OCI-LY7 (cell line): ENCODE results near the gene SIRPG. TPM values are rescaled to one million over a fixed set of nuclear protein-coding genes. Genes with fewer than 3 reads are reported as not detected.

Experiments
- BruUV-seq: library from RNA; stranded (reverse); fragments of 400-500 nt; replicated peaks from 2 replicates; lab custom pipeline; 2021; lab: Mats Ljungman, UMichigan
- CTCF ChIA-PET: fragments of 300-600 bp; sonication (Branson Sonifier 250); formaldehyde crosslinking; loops from one replicate; lab custom pipeline; 2022; ENCODE audit warnings: antibody characterized with exemption; ENCODE audit not compliant: unreplicated experiment; lab: Charles Lee
- POLR2A ChIA-PET: fragments of 300-600 bp; sonication (Branson Sonifier 250); formaldehyde crosslinking; loops from one replicate; lab custom pipeline; 2022; ENCODE audit warnings: antibody characterized with exemption; lab: Charles Lee
- DNase-seq: peaks from one replicate; pipeline ENCODE4 v3.0.0-alpha.2; 2015; ENCODE audit warnings: low spot score
- H2AFZ ChIP-seq: fragments of 200-600 bp; sonication (generic), shearing (Covaris generic); 2 replicates; pipeline ENCODE4 v1.6.1; 2014; ENCODE audit warnings: mild to moderate bottlenecking, antibody characterized with exemption, low read length, moderate library complexity
- H3K27ac ChIP-seq: fragments of 200-600 bp; sonication (generic); 2 replicates; pipeline ENCODE4 v1.5.1; 2014; ENCODE audit warnings: mixed run types, low read depth, mild to moderate bottlenecking, moderate library complexity, low read length, inconsistent platforms; ENCODE audit not compliant: poor library complexity, severe bottlenecking
- H3K36me3 ChIP-seq: fragments of 200-600 bp; sonication (generic); 2 replicates; pipeline ENCODE4 v1.6.1; 2014; ENCODE audit warnings: mild to moderate bottlenecking, antibody characterized with exemption, low read length, moderate library complexity, mixed read lengths; ENCODE audit not compliant: insufficient read depth
- H3K4me1 ChIP-seq: fragments of 200-600 bp; sonication (generic); 2 replicates; pipeline ENCODE4 v1.5.1; 2014; ENCODE audit warnings: mild to moderate bottlenecking, low read length; ENCODE audit not compliant: insufficient read depth, poor library complexity, severe bottlenecking
- H3K4me2 ChIP-seq: fragments of 200-600 bp; sonication (generic); 2 replicates; pipeline ENCODE4 v1.6.1; 2014; ENCODE audit warnings: mild to moderate bottlenecking, low read length
- H3K4me3 ChIP-seq: fragments of 200-600 bp; sonication (generic); 2 replicates; pipeline ENCODE4 v1.5.1; 2014; ENCODE audit warnings: mild to moderate bottlenecking, low read depth, low read length; ENCODE audit not compliant: poor library complexity, severe bottlenecking
- H3K79me2 ChIP-seq: fragments of 200-600 bp; sonication (generic); 2 replicates; pipeline ENCODE4 v1.6.1; 2016; ENCODE audit warnings: low read depth, mild to moderate bottlenecking, low read length, moderate library complexity, mixed read lengths; ENCODE audit not compliant: insufficient read depth
- H3K9me2 ChIP-seq: fragments of 200-600 bp; sonication (generic); 2 replicates; pipeline ENCODE4 v1.6.1; 2016; ENCODE audit warnings: mild to moderate bottlenecking, low read length, mixed read lengths; ENCODE audit not compliant: insufficient read depth
- H3K9me3 ChIP-seq: fragments of 200-600 bp; sonication (generic); 2 replicates; pipeline ENCODE4 v1.6.1; 2014; ENCODE audit warnings: mild to moderate bottlenecking, mixed run types, low read length, mixed read lengths
- H4K20me1 ChIP-seq: fragments of 200-600 bp; sonication (generic); 2 replicates; pipeline ENCODE4 v1.6.1; 2014; ENCODE audit warnings: mild to moderate bottlenecking, antibody characterized with exemption, low read length, moderate library complexity, mixed read lengths; ENCODE audit not compliant: insufficient read depth
- EZH2phosphoT487 ChIP-seq: fragments of 200-600 bp; sonication (generic); IDR thresholded peaks from 2 replicates; pipeline ENCODE4 v1.6.1; 2018; ENCODE audit warnings: low read depth, borderline replicate concordance, mild to moderate bottlenecking, mixed run types, antibody characterized with exemption, low read length, moderate library complexity, mixed read lengths
- intact Hi-C: fragments of 100-400 bp; cut with micrococcal nuclease; formaldehyde crosslinking; loops from one replicate; pipeline ENCODE4 v1.10.0; 2022; ENCODE audit not compliant: unreplicated experiment
- total RNA-seq, 2 experiments: library from RNA; depleted of rRNA in 1 of 2; stranded (reverse); fragments of >200 nt in 1 of 2; shearing (Covaris generic) in 1 of 2; gene quantifications; 2 replicates each; pipeline ENCODE4 v1.2.3, GENCODE V29; 2014 to 2022
- TF ChIP-seq, protein P1 (sequence below): fragments of 200-600 bp; sonication (generic); conservative IDR thresholded peaks from 2 replicates; pipeline ENCODE4 v1.5.1; 2014; ENCODE audit warnings: mild to moderate bottlenecking, antibody characterized with exemption, low read length, moderate library complexity, mixed read lengths

The SIRPG gene
- total RNA-seq, 2 experiments from 2014 or later, result not detected

GRCh38 chr20:1631309-1632151, 26.0 kb downstream of the SIRPG start:
- H3K79me2 ChIP-seq, result no peaks in the 10 kb centered on the region
- BruUV-seq, result no TSS peak
- TF ChIP-seq, protein P1, sequence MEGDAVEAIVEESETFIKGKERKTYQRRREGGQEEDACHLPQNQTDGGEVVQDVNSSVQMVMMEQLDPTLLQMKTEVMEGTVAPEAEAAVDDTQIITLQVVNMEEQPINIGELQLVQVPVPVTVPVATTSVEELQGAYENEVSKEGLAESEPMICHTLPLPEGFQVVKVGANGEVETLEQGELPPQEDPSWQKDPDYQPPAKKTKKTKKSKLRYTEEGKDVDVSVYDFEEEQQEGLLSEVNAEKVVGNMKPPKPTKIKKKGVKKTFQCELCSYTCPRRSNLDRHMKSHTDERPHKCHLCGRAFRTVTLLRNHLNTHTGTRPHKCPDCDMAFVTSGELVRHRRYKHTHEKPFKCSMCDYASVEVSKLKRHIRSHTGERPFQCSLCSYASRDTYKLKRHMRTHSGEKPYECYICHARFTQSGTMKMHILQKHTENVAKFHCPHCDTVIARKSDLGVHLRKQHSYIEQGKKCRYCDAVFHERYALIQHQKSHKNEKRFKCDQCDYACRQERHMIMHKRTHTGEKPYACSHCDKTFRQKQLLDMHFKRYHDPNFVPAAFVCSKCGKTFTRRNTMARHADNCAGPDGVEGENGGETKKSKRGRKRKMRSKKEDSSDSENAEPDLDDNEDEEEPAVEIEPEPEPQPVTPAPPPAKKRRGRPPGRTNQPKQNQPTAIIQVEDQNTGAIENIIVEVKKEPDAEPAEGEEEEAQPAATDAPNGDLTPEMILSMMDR, result no peak
- no peak for TF ChIP-seq EZH2phosphoT487
- no peaks in the 10 kb centered on the region for H3K9me2 ChIP-seq
- no peak overlapping the region for H3K4me2 ChIP-seq
- ChIA-PET CTCF (no interaction called here), POLR2A (no interaction called here)
- no peak overlapping the region for H3K27ac ChIP-seq
- no peak for DNase-seq
- H3K36me3 ChIP-seq, result no peaks in the 10 kb centered on the region
- H3K4me1 ChIP-seq, result no peaks in the 10 kb centered on the region
- H4K20me1 ChIP-seq, result no peaks in the 10 kb centered on the region
- intact Hi-C loops, result no loop called here
- no peak overlapping the region for H2AFZ ChIP-seq
- H3K4me3 ChIP-seq, result no peak overlapping the region
- H3K9me3 ChIP-seq, result no peaks in the 10 kb centered on the region

DNA sequence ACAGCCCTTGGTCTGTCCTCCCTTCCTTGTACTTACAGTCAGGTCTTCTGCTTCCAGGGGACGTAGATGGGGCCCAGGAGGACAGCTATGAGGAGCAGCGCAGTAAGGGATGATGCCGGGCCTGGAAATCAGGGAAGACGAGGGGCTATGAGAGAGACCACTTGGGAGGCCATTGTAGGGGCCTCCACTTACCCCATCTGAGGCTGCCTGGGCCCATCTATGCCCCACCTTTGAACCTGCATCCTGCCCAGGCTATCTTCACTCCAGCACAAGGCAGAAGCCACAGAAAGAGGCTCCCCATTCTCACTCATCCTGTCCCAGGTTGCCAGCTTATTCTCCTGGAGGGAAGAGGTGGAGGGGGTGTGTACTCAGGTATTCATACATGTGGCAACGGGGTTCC, 27.4 kb downstream of the SIRPG start:
- no peak for DNase-seq
- CTCF ChIA-PET, result no interaction called here
- Histone ChIP-seq H3K9me2 (no peaks in the 10 kb centered on the region), H2AFZ (no peak overlapping the region), H3K79me2 (no peaks in the 10 kb centered on the region), H4K20me1 (no peaks in the 10 kb centered on the region), H3K36me3 (no peaks in the 10 kb centered on the region), H3K27ac (no peak overlapping the region), H3K4me2 (no peak overlapping the region), H3K4me3 (no peak overlapping the region), H3K4me1 (no peaks in the 10 kb centered on the region), H3K9me3 (no peaks in the 10 kb centered on the region)
- TF ChIP-seq, protein P1, result no peak
- no TSS peak for BruUV-seq
- intact Hi-C loops, result no loop called here
- POLR2A ChIA-PET, result no interaction called here

DNA sequence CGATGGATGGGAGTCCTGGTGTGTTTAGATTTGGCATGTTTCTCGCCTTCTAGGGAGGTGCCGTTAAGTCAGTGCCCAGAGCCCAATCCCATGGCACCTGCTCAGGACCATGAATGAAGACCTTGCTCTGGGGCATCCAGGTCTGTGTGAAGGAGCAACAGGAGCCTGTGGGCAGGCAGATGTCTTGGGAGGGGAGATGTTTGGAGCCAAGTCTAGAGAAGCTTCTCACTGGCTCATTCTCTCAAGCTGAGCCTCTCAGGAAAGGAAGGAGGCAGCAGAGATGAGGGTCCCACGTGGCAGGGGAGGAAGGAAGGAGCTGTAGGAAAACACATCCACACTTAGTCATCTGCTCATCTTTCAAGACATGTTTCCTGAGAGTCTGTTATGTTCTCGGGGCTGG, 28.3 kb downstream of the SIRPG start:
- H3K4me1 ChIP-seq, result no peaks in the 10 kb centered on the region
- intact Hi-C loops, result no loop called here
- POLR2A ChIA-PET, result no interaction called here
- no TSS peak for BruUV-seq
- no peaks in the 10 kb centered on the region for H3K79me2 ChIP-seq
- H3K4me3 ChIP-seq, result no peak overlapping the region
- no peak for DNase-seq
- H3K36me3 ChIP-seq, result no peaks in the 10 kb centered on the region
- no peak overlapping the region for H3K27ac ChIP-seq
- H4K20me1 ChIP-seq, result no peaks in the 10 kb centered on the region
- no peaks in the 10 kb centered on the region for H3K9me2 ChIP-seq
- H2AFZ ChIP-seq, result no peak overlapping the region
- TF ChIP-seq EZH2phosphoT487, result no peak
- no peak overlapping the region for H3K4me2 ChIP-seq
- H3K9me3 ChIP-seq, result no peaks in the 10 kb centered on the region
- CTCF ChIA-PET, result no interaction called here
